Esophagus squamous epithelium (tissue), 5 donors: ENCODE data around the gene FGD2. TPM values are rescaled to one million over a fixed set of nuclear protein-coding genes. Genes with fewer than 3 reads are reported as not detected.
A peak's percentile ranks its signal among the peaks of the same experiment; 100 is the strongest.

Experiments used
- DNase-seq: peaks from one replicate; lab custom pipeline; 2025; lab: John Stamatoyannopoulos, UW
- H3K27ac ChIP-seq, 4 donors: fragments of 200-600 bp; sonication (generic); one replicate each; pipeline ENCODE4 v1.5.1; 2016 to 2019; ENCODE audit warnings: mild to moderate bottlenecking in 1 of 4
- H3K27me3 ChIP-seq, 4 donors: fragments of 200-600 bp; sonication (generic); 1 replicate in 3 of 4; 2 replicates in 1 of 4; pipeline versions ENCODE4 v1.5.1 to v1.6.0; 2017 to 2021; ENCODE audit warnings: antibody characterized with exemption in 1 of 4
- H3K36me3 ChIP-seq, 3 donors: fragments of 200-600 bp; sonication (generic); one replicate each; pipeline ENCODE4 v1.5.1; 2016 to 2019
- H3K4me1 ChIP-seq, 3 donors: fragments of 200-600 bp; sonication (generic); one replicate each; pipeline ENCODE4 v1.5.1; 2017 to 2019
- H3K4me3 ChIP-seq, 4 donors: fragments of 200-600 bp; sonication (generic); 1 replicate in 3 of 4; 2 replicates in 1 of 4; pipeline ENCODE4 v1.5.1; 2016 to 2019; ENCODE audit warnings: mild to moderate bottlenecking in 2 of 4, moderate library complexity in 1 of 4
- H3K9me3 ChIP-seq, 3 donors: fragments of 200-600 bp; sonication (generic); one replicate each; pipeline ENCODE4 v1.5.1; 2016 to 2019
- POLR2A ChIP-seq, 4 donors: fragments of 450-650 bp; IDR thresholded peaks; one replicate each; pipeline ENCODE4 v1.6.1; 2017; ENCODE audit warnings: antibody characterized with exemption in 4 of 4, mild to moderate bottlenecking in 4 of 4, moderate library complexity in 3 of 4
- WGBS, 2 donors: methylation state at CpG; one replicate each; pipeline ENCODE4 v1.1.5; 2018; 5-methylcytosine and 5-hydroxymethylcytosine counted together
- intact Hi-C: fragments of 100-400 bp; cut with DNase I; formaldehyde crosslinking; loops from one replicate; pipeline ENCODE4 v1.15.0; 2022
- total RNA-seq, 4 donors: library from RNA; depleted of rRNA; stranded (reverse); fragments of >200 nt; gene quantifications; one replicate each; pipeline ENCODE4 v1.1.0, GENCODE V29; 2016
- TF ChIP-seq, protein P1 (sequence below), 6 experiments: fragments of 450-650 bp in 4 of 6; fragments of 200-600 bp in 2 of 6; sonication (generic) in 2 of 6; IDR thresholded peaks; one replicate each; pipeline ENCODE4 v1.5.1; 2016 to 2019; ENCODE audit warnings: antibody characterized with exemption in 6 of 6, mild to moderate bottlenecking in 4 of 6, moderate library complexity in 4 of 6
- donor health status: DM: yes; HTN: yes; CAD: no.

FGD2 gene
- total RNA-seq, 4 donors from 2014 or later, result 2.6 to 13.4 (median 5.3) TPM

- H3K9me3 ChIP-seq, result no peaks in the 10 kb centered on the region
- intact Hi-C loops, result loop anchor here (10.0 kb wide), 1 partner anchor 155 kb away; no protein-coding TSS in a partner anchor
- WGBS, 2 donors, result 53 to 75% methylated on average over 10 to 17 of the region's 24 CpGs
- peak overlapping the region in 1 of 4 donors; percentile 38 for H3K4me3 ChIP-seq
- no peak for TF ChIP-seq POLR2A (IDR thresholded peaks at IDR 0.05)
- TF ChIP-seq, protein P1, sequence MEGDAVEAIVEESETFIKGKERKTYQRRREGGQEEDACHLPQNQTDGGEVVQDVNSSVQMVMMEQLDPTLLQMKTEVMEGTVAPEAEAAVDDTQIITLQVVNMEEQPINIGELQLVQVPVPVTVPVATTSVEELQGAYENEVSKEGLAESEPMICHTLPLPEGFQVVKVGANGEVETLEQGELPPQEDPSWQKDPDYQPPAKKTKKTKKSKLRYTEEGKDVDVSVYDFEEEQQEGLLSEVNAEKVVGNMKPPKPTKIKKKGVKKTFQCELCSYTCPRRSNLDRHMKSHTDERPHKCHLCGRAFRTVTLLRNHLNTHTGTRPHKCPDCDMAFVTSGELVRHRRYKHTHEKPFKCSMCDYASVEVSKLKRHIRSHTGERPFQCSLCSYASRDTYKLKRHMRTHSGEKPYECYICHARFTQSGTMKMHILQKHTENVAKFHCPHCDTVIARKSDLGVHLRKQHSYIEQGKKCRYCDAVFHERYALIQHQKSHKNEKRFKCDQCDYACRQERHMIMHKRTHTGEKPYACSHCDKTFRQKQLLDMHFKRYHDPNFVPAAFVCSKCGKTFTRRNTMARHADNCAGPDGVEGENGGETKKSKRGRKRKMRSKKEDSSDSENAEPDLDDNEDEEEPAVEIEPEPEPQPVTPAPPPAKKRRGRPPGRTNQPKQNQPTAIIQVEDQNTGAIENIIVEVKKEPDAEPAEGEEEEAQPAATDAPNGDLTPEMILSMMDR (IDR thresholded peaks at IDR 0.05), result no peak
- no peaks in the 10 kb centered on the region for H3K27me3 ChIP-seq
- DNase-seq, result peak; percentile 30
- no peaks in the 10 kb centered on the region for H3K36me3 ChIP-seq
- H3K27ac ChIP-seq, result peak overlapping the region; percentile 51 to 83 (median 62)
- peaks cover 36 to 58% (median 39%) of the 10 kb centered on the region in 3 donors for H3K4me1 ChIP-seq
Observed at GRCh38 chr6:37050045-37050853, 44.8 kb downstream of the FGD2 start.

GRCh38 chr6:37050854-37051137 is 45.3 kb downstream of the FGD2 start:
- peak overlapping the region in 3 of 4 donors; percentile 51 to 83 (median 71) for H3K27ac ChIP-seq
- TF ChIP-seq, protein P1 (IDR thresholded peaks at IDR 0.05), result no peak
- TF ChIP-seq POLR2A (IDR thresholded peaks at IDR 0.05), result no peak
- no peaks in the 10 kb centered on the region for H3K9me3 ChIP-seq
- H3K36me3 ChIP-seq, result no peaks in the 10 kb centered on the region
- H3K4me1 ChIP-seq, result peaks cover 41 to 63% (median 41%) of the 10 kb centered on the region in 3 donors
- DNase-seq, result no peak
- WGBS, 2 donors, result 50 to 64% methylated on average over 2 to 4 of the region's 4 CpGs
- intact Hi-C loops, result loop anchor here (10.0 kb wide), 1 partner anchor 154 kb away; no protein-coding TSS in a partner anchor
- H3K27me3 ChIP-seq, result no peaks in the 10 kb centered on the region
- no peak overlapping the region for H3K4me3 ChIP-seq

- intact Hi-C loops, result loop anchor here (10.0 kb wide), 1 partner anchor 153 kb away; no protein-coding TSS in a partner anchor
- WGBS, 2 donors, result 21 to 39% methylated on average over 3 of the region's 25 CpGs
- TF ChIP-seq POLR2A (IDR thresholded peaks at IDR 0.05), result no peak
- TF ChIP-seq, protein P1 (IDR thresholded peaks at IDR 0.05), result peak; percentile 84 to 96 (median 92)
Observed at GRCh38 chr6:37051138-37052026, 45.9 kb downstream of the FGD2 start.

GRCh38 chr6:37052027-37052628 is 46.7 kb downstream of the FGD2 start:
- TF ChIP-seq POLR2A (IDR thresholded peaks at IDR 0.05), result no peak
- TF ChIP-seq, protein P1 (IDR thresholded peaks at IDR 0.05), result no peak
- peak overlapping the region in 2 of 4 donors; percentile 10 to 33 for H3K27ac ChIP-seq
- no peaks in the 10 kb centered on the region for H3K9me3 ChIP-seq
- H3K36me3 ChIP-seq, result no peaks in the 10 kb centered on the region
- H3K4me1 ChIP-seq, result peaks cover 46 to 74% (median 50%) of the 10 kb centered on the region in 3 donors
- intact Hi-C loops, result loop anchor here (10.0 kb wide), 1 partner anchor 153 kb away; no protein-coding TSS in a partner anchor
- no peaks in the 10 kb centered on the region for H3K27me3 ChIP-seq
- no peak for DNase-seq
- WGBS, 2 donors, result 65% methylated on average over 8 to 9 of the region's 9 CpGs
- no peak overlapping the region for H3K4me3 ChIP-seq

More at GRCh38 chr6:37051138-37052026, 45.9 kb downstream of the FGD2 start:
- no peaks in the 10 kb centered on the region for H3K27me3 ChIP-seq
- peak; percentile 37 for DNase-seq
- peak overlapping the region; percentile 37 to 83 (median 61) for H3K27ac ChIP-seq
- peak overlapping the region in 1 of 4 donors; percentile 12 for H3K4me3 ChIP-seq
- H3K4me1 ChIP-seq, result peaks cover 45 to 68% (median 45%) of the 10 kb centered on the region in 3 donors
- H3K9me3 ChIP-seq, result no peaks in the 10 kb centered on the region
- H3K36me3 ChIP-seq, result no peaks in the 10 kb centered on the region
